ENCODE results near the gene TRUB1. TPM values are rescaled to one million over a fixed set of nuclear protein-coding genes. Genes with fewer than 3 reads are reported as not detected.

Gene TRUB1
- total and polyA plus RNA-seq, 2 donors (not counting 3 experiments of a cell fraction or from before 2014, with no cell fraction given): 4.6 to 16.7 TPM

DNA sequence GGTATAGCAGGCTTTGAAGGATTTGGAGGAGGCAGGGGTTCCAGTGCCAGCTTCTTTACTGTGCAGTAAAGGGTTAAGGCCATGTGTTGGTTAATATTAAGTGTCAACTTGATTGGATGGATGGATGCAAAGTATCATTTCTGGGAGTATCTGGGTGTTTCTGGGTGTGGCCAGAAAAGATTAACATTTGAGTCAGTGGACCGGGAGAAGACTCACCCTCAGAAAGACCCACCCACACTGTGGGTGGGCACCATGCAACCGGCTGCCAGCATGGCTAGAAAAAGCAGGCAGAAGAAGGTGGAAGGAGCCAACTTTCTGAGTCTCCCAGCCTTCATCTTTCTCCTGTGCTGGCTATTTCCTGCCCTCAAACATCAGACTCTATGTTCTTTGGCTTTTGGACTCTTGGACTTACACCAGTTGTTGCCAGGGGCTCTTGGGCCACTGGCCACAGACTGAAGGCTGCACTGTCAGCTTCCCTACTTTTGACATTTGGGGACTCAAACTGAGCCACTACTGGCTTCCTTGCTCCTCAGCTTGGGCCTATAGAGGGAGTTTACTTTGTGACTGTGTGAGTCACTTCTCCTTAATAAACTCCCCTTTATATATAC is 6.8 kb upstream of the TRUB1 start:
- BruUV-seq (replicated peaks): no TSS peak
- no peak overlapping the region for H3K27ac ChIP-seq (ENCODE audit: insufficient read depth, low read depth, low read length)
- ChIA-PET POLR2A (no interaction called here), CTCF (no interaction called here)
- peaks cover 0 to 5% of the 10 kb centered on the region in 2 experiments for H3K27me3 ChIP-seq (ENCODE audit: control insufficient read depth in 2 of 2, insufficient read depth in 2 of 2, low read length in 2 of 2)
- no peaks in the 10 kb centered on the region for H3K36me3 ChIP-seq (ENCODE audit: control insufficient read depth in 2 of 2, extremely low read depth in 1 of 2, insufficient read depth in 2 of 2, low read length in 2 of 2)
- intact Hi-C loops (cut with micrococcal nuclease): no loop called here
- TF ChIP-seq, protein P1, sequence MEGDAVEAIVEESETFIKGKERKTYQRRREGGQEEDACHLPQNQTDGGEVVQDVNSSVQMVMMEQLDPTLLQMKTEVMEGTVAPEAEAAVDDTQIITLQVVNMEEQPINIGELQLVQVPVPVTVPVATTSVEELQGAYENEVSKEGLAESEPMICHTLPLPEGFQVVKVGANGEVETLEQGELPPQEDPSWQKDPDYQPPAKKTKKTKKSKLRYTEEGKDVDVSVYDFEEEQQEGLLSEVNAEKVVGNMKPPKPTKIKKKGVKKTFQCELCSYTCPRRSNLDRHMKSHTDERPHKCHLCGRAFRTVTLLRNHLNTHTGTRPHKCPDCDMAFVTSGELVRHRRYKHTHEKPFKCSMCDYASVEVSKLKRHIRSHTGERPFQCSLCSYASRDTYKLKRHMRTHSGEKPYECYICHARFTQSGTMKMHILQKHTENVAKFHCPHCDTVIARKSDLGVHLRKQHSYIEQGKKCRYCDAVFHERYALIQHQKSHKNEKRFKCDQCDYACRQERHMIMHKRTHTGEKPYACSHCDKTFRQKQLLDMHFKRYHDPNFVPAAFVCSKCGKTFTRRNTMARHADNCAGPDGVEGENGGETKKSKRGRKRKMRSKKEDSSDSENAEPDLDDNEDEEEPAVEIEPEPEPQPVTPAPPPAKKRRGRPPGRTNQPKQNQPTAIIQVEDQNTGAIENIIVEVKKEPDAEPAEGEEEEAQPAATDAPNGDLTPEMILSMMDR (IDR thresholded peaks at IDR 0.05; ENCODE audit: extremely low read depth in 1 of 2, insufficient read depth in 1 of 2, low read depth in 1 of 2, low read length in 2 of 2): no peak
- TF ChIP-seq POLR2AphosphoS5 (IDR thresholded peaks at IDR 0.05; ENCODE audit: insufficient read depth, low read depth, low read length): no peak
- TF ChIP-seq JUN (IDR thresholded peaks at IDR 0.05; ENCODE audit: borderline replicate concordance, insufficient read depth, insufficient read length, low read depth): no peak
- TF ChIP-seq MYC (IDR thresholded peaks at IDR 0.05; ENCODE audit: low read depth, low read length): no peak
- TF ChIP-seq FOS (IDR thresholded peaks at IDR 0.05; ENCODE audit: borderline replicate concordance, insufficient read depth, low read length): no peak
- no peak for TF ChIP-seq GATA2 (IDR thresholded peaks at IDR 0.05; ENCODE audit: insufficient read depth, insufficient read length, low read depth, low read length)
- no peak for TF ChIP-seq POLR2A (IDR thresholded peaks at IDR 0.05; ENCODE audit: low read depth, low read length)
- TF ChIP-seq, protein P2, sequence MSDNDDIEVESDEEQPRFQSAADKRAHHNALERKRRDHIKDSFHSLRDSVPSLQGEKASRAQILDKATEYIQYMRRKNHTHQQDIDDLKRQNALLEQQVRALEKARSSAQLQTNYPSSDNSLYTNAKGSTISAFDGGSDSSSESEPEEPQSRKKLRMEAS (IDR thresholded peaks at IDR 0.05; ENCODE audit: insufficient read depth, insufficient read length): no peak
- no peak for TF ChIP-seq EZH2 (IDR thresholded peaks at IDR 0.05; ENCODE audit: borderline replicate concordance, low read depth, low read length, severe bottlenecking)
- no peaks in the 10 kb centered on the region for H3K9me3 ChIP-seq (replicated peaks; ENCODE audit: control insufficient read depth, insufficient read depth, low read length)
- no peak overlapping the region for H3K9ac ChIP-seq (replicated peaks; ENCODE audit: extremely low read depth, insufficient read depth, low read length)
- no peak for FAIRE-seq
- H3K4me2 ChIP-seq (ENCODE audit: insufficient read depth, low read length): no peak overlapping the region
- no peaks in the 10 kb centered on the region for H4K20me1 ChIP-seq (replicated peaks; ENCODE audit: control insufficient read depth, extremely low read depth, insufficient read depth, low read length)
- no peaks in the 10 kb centered on the region for H3K79me2 ChIP-seq (ENCODE audit: control insufficient read depth, insufficient read depth, low read length)
- H3K4me3 ChIP-seq (replicated peaks in 1 of 3; ENCODE audit: insufficient read depth in 1 of 3, low read depth in 1 of 3, low read length in 3 of 3): no peak overlapping the region
- DNase-seq (ENCODE audit: low read depth, low spot score): no peak
- H3K4me1 ChIP-seq (ENCODE audit: control insufficient read depth, extremely low read depth, insufficient read depth, low read length): peaks cover 1% of the 10 kb centered on the region
- dilution Hi-C loops (cut with MboI; ENCODE audit: extremely low pct_ligation_motif_present, low sequenced_read_pairs): no loop called here
- no peaks in the 10 kb centered on the region for H3K9me1 ChIP-seq (replicated peaks; ENCODE audit: control insufficient read depth, extremely low read depth, insufficient read depth, low read length)
- no peak overlapping the region for H2AFZ ChIP-seq (ENCODE audit: low read depth, low read length)
